Gastrocnemius medialis (tissue), 4 donors: ENCODE results near the gene OSBPL2.

Experiments used
- CTCF ChIP-seq, 5 experiments: fragments of 450-650 bp in 3 of 5; fragments of 200-600 bp in 2 of 5; sonication (generic) in 2 of 5; IDR thresholded peaks in 4 of 5; conservative IDR thresholded peaks in 1 of 5; 1 replicate in 4 of 5; 2 replicates in 1 of 5; pipeline ENCODE4 v1.5.1; 2016 to 2019; ENCODE audit warnings: antibody characterized with exemption in 5 of 5, mild to moderate bottlenecking in 3 of 5, moderate library complexity in 3 of 5
- POLR2A ChIP-seq, 2 donors: fragments of 450-650 bp; IDR thresholded peaks; one replicate each; pipeline ENCODE4 v1.6.1; 2017; ENCODE audit warnings: antibody characterized with exemption in 2 of 2, mild to moderate bottlenecking in 2 of 2, moderate library complexity in 2 of 2

GRCh38 chr20:62248890-62249560, 10.7 kb downstream of the OSBPL2 start:
- TF ChIP-seq POLR2A (IDR thresholded peaks at IDR 0.05) (no peak), CTCF (IDR thresholded peaks at IDR 0.05 in 4 of 5, conservative IDR thresholded peaks at IDR 0.05 in 1 of 5) (no peak)
